Measurements from ENCODE around the gene LSM12. TPM values are rescaled to one million over a fixed set of nuclear protein-coding genes. Genes with fewer than 3 reads are reported as not detected.
A peak's percentile ranks its signal among the peaks of the same experiment; 100 is the strongest.
"Not testable (repeated sequence)": the region's sequence is repeated elsewhere in the genome, so short reads cannot be mapped to it uniquely, and the experiment has no call there.

The LSM12 gene
- total and polyA plus RNA-seq, 9 donors, result 14.4 to 32.6 (median 27.9) TPM

- H3K27ac ChIP-seq (ENCODE audit: low read length), result no peak overlapping the region
- no peaks in the 10 kb centered on the region for H3K9me3 ChIP-seq (replicated peaks; ENCODE audit: control insufficient read depth, low read depth, low read length)
- H3K36me3 ChIP-seq (ENCODE audit: control insufficient read depth, insufficient read depth, low read length), result no peaks in the 10 kb centered on the region
- WGBS (ENCODE audit: insufficient coverage), result no CpG with 5 or more reads among the region's 2 CpGs
- H3K4me1 ChIP-seq (ENCODE audit: control insufficient read depth, insufficient read depth, low read length), result peaks cover 22% of the 10 kb centered on the region
- H3K27me3 ChIP-seq (ENCODE audit: control insufficient read depth, insufficient read depth, low read length), result peaks cover 62% of the 10 kb centered on the region
- DNase-seq, result no peak
- H3K4me3 ChIP-seq (ENCODE audit: low read length), result no peak overlapping the region
Observed at GRCh38 chr17:44001461-44001920, 65.0 kb downstream of the LSM12 start.

GRCh38 chr17:44000871-44001460, 65.5 kb downstream of the LSM12 start:
- Histone ChIP-seq H3K27me3 (ENCODE audit: control insufficient read depth, insufficient read depth, low read length) (peaks cover 62% of the 10 kb centered on the region), H3K4me1 (ENCODE audit: control insufficient read depth, insufficient read depth, low read length) (peaks cover 16% of the 10 kb centered on the region), H3K4me3 (ENCODE audit: low read length) (no peak overlapping the region), H3K36me3 (ENCODE audit: control insufficient read depth, insufficient read depth, low read length) (no peaks in the 10 kb centered on the region), H3K9me3 (replicated peaks; ENCODE audit: control insufficient read depth, low read depth, low read length) (no peaks in the 10 kb centered on the region), H3K27ac (ENCODE audit: low read length) (no peak overlapping the region)
- no peak for DNase-seq
- WGBS (ENCODE audit: insufficient coverage), result 90% methylated on average over 2 of the region's 6 CpGs

- Histone ChIP-seq H3K9me3 (replicated peaks; ENCODE audit: control insufficient read depth, low read depth, low read length) (no peaks in the 10 kb centered on the region), H3K4me1 (ENCODE audit: control insufficient read depth, insufficient read depth, low read length) (peaks cover 10% of the 10 kb centered on the region), H3K27ac (ENCODE audit: low read length) (no peak overlapping the region), H3K4me3 (ENCODE audit: low read length) (no peak overlapping the region), H3K27me3 (ENCODE audit: control insufficient read depth, insufficient read depth, low read length) (peaks cover 62% of the 10 kb centered on the region), H3K36me3 (ENCODE audit: control insufficient read depth, insufficient read depth, low read length) (no peaks in the 10 kb centered on the region)
- DNase-seq, result no peak
- 72% methylated on average over 8 of the region's 12 CpGs for WGBS (ENCODE audit: insufficient coverage)
Observed at GRCh38 chr17:44000141-44000860, 66.2 kb downstream of the LSM12 start.

GRCh38 chr17:43999024-43999423, 67.4 kb downstream of the LSM12 start:
- Histone ChIP-seq H3K9me3 (replicated peaks; ENCODE audit: control insufficient read depth, low read depth, low read length) (no peaks in the 10 kb centered on the region), H3K4me1 (ENCODE audit: control insufficient read depth, insufficient read depth, low read length) (peaks cover 8% of the 10 kb centered on the region), H3K36me3 (ENCODE audit: control insufficient read depth, insufficient read depth, low read length) (no peaks in the 10 kb centered on the region), H3K27me3 (ENCODE audit: control insufficient read depth, insufficient read depth, low read length) (peaks cover 62% of the 10 kb centered on the region), H3K4me3 (ENCODE audit: low read length) (no peak overlapping the region), H3K27ac (ENCODE audit: low read length) (no peak overlapping the region)
- WGBS (ENCODE audit: insufficient coverage), result 63% methylated on average over 4 of the region's 4 CpGs
- no peak for DNase-seq

GRCh38 chr17:43998552-43998951, 67.9 kb downstream of the LSM12 start:
- Histone ChIP-seq H3K4me1 (ENCODE audit: control insufficient read depth, insufficient read depth, low read length) (peaks cover 8% of the 10 kb centered on the region), H3K9me3 (replicated peaks; ENCODE audit: control insufficient read depth, low read depth, low read length) (no peaks in the 10 kb centered on the region), H3K36me3 (ENCODE audit: control insufficient read depth, insufficient read depth, low read length) (no peaks in the 10 kb centered on the region), H3K27me3 (ENCODE audit: control insufficient read depth, insufficient read depth, low read length) (peaks cover 61% of the 10 kb centered on the region), H3K4me3 (ENCODE audit: low read length) (no peak overlapping the region), H3K27ac (ENCODE audit: low read length) (no peak overlapping the region)
- no peak for DNase-seq
- 77% methylated on average over 3 of the region's 3 CpGs for whole genome bisulfite sequencing (ENCODE audit: insufficient coverage)

- WGBS (ENCODE audit: insufficient coverage), result 83% methylated on average over 5 of the region's 5 CpGs
- H3K27me3 ChIP-seq (ENCODE audit: control insufficient read depth, insufficient read depth, low read length), result peaks cover 52% of the 10 kb centered on the region
Observed at GRCh38 chr17:43997180-43997579, 69.3 kb downstream of the LSM12 start.

GRCh38 chr17:43995150-43995471, 71.4 kb downstream of the LSM12 start:
- Histone ChIP-seq H3K9me3 (replicated peaks; ENCODE audit: control insufficient read depth, low read depth, low read length) (no peaks in the 10 kb centered on the region), H3K27me3 (ENCODE audit: control insufficient read depth, insufficient read depth, low read length) (peaks cover 36% of the 10 kb centered on the region), H3K27ac (ENCODE audit: low read length) (no peak overlapping the region), H3K4me3 (ENCODE audit: low read length) (peak overlapping the region; percentile 15), H3K4me1 (ENCODE audit: control insufficient read depth, insufficient read depth, low read length) (peaks cover 8% of the 10 kb centered on the region), H3K36me3 (ENCODE audit: control insufficient read depth, insufficient read depth, low read length) (no peaks in the 10 kb centered on the region)
- no peak for DNase-seq
- 20% methylated on average over 1 of the region's 12 CpGs for WGBS (ENCODE audit: insufficient coverage)

More at GRCh38 chr17:43997180-43997579, 69.3 kb downstream of the LSM12 start:
- H3K36me3 ChIP-seq (ENCODE audit: control insufficient read depth, insufficient read depth, low read length); H3K4me1 ChIP-seq (ENCODE audit: control insufficient read depth, insufficient read depth, low read length); H3K9me3 ChIP-seq (replicated peaks; ENCODE audit: control insufficient read depth, low read depth, low read length); H3K4me3 ChIP-seq (ENCODE audit: low read length); DNase-seq; H3K27ac ChIP-seq (ENCODE audit: low read length): not testable (repeated sequence)

- H3K4me3 ChIP-seq (ENCODE audit: low read length), result peak overlapping the region; percentile 15
- peaks cover 36% of the 10 kb centered on the region for H3K27me3 ChIP-seq (ENCODE audit: control insufficient read depth, insufficient read depth, low read length)
- H3K27ac ChIP-seq (ENCODE audit: low read length), result no peak overlapping the region
- WGBS (ENCODE audit: insufficient coverage), result 2% methylated on average over 45 of the region's 52 CpGs
- no peaks in the 10 kb centered on the region for H3K36me3 ChIP-seq (ENCODE audit: control insufficient read depth, insufficient read depth, low read length)
- peak; percentile 26 for DNase-seq
- H3K9me3 ChIP-seq (replicated peaks; ENCODE audit: control insufficient read depth, low read depth, low read length), result no peaks in the 10 kb centered on the region
- peaks cover 8% of the 10 kb centered on the region for H3K4me1 ChIP-seq (ENCODE audit: control insufficient read depth, insufficient read depth, low read length)
Observed at GRCh38 chr17:43994272-43995149, 72.0 kb downstream of the LSM12 start.

GRCh38 chr17:43992641-43993040, 73.8 kb downstream of the LSM12 start:
- no peak for DNase-seq
- Histone ChIP-seq H3K9me3 (replicated peaks; ENCODE audit: control insufficient read depth, low read depth, low read length) (no peaks in the 10 kb centered on the region), H3K27ac (ENCODE audit: low read length) (no peak overlapping the region), H3K36me3 (ENCODE audit: control insufficient read depth, insufficient read depth, low read length) (no peaks in the 10 kb centered on the region), H3K27me3 (ENCODE audit: control insufficient read depth, insufficient read depth, low read length) (peaks cover 41% of the 10 kb centered on the region), H3K4me3 (ENCODE audit: low read length) (no peak overlapping the region), H3K4me1 (ENCODE audit: control insufficient read depth, insufficient read depth, low read length) (peaks cover 8% of the 10 kb centered on the region)
- 87% methylated on average over 7 of the region's 14 CpGs for WGBS (ENCODE audit: insufficient coverage)

GRCh38 chr17:43988301-43988700, 78.2 kb downstream of the LSM12 start:
- Histone ChIP-seq H3K27ac (ENCODE audit: low read length) (no peak overlapping the region), H3K27me3 (ENCODE audit: control insufficient read depth, insufficient read depth, low read length) (peaks cover 50% of the 10 kb centered on the region), H3K4me1 (ENCODE audit: control insufficient read depth, insufficient read depth, low read length) (peaks cover 12% of the 10 kb centered on the region), H3K36me3 (ENCODE audit: control insufficient read depth, insufficient read depth, low read length) (no peaks in the 10 kb centered on the region), H3K9me3 (replicated peaks; ENCODE audit: control insufficient read depth, low read depth, low read length) (no peaks in the 10 kb centered on the region), H3K4me3 (ENCODE audit: low read length) (no peak overlapping the region)
- no peak for DNase-seq
- WGBS (ENCODE audit: insufficient coverage), result 48% methylated on average over 5 of the region's 9 CpGs
